A673 (cell line): ENCODE measurements around the gene WEE2. TPM values are rescaled to one million over a fixed set of nuclear protein-coding genes. Genes with fewer than 3 reads are reported as not detected.
A peak's percentile ranks its signal among the peaks of the same experiment; 100 is the strongest.

Experiments used
- BruUV-seq: library from RNA; stranded (reverse); fragments of 400-500 nt; replicated peaks from 2 replicates; lab custom pipeline; 2021; lab: Mats Ljungman, UMichigan
- CTCF ChIA-PET: fragments of 300-600 bp; sonication (Branson Sonifier 250); formaldehyde crosslinking; loops from one replicate; lab custom pipeline; 2022; ENCODE audit warnings: antibody characterized with exemption; lab: Charles Lee
- POLR2A ChIA-PET: fragments of 300-600 bp; sonication (Branson Sonifier 250); formaldehyde crosslinking; loops from one replicate; lab custom pipeline; 2022; ENCODE audit warnings: antibody characterized with exemption; ENCODE audit not compliant: low non-redundant PET; lab: Charles Lee
- DNase-seq: peaks from one replicate; pipeline ENCODE4 v3.0.0-alpha.2; 2015; ENCODE audit warnings: low spot score
- H3K27ac ChIP-seq: fragments of 200-600 bp; sonication (generic); 2 replicates; pipeline ENCODE4 v1.5.1; 2016; ENCODE audit warnings: mixed run types, low read depth, mild to moderate bottlenecking, mixed read lengths, antibody characterized with exemption, low read length; ENCODE audit not compliant: poor library complexity, severe bottlenecking
- H3K27me3 ChIP-seq: fragments of 200-600 bp; sonication (generic); replicated peaks from 2 replicates; pipeline ENCODE4 v1.6.1; 2017; ENCODE audit warnings: mixed run types, low read depth, mild to moderate bottlenecking, mixed read lengths, antibody characterized with exemption, low read length; ENCODE audit not compliant: insufficient read depth, poor library complexity
- H3K36me3 ChIP-seq: fragments of 200-600 bp; sonication (generic); 2 replicates; pipeline ENCODE4 v1.6.1; 2016; ENCODE audit warnings: mixed run types, mild to moderate bottlenecking, mixed read lengths, antibody characterized with exemption, low read length; ENCODE audit not compliant: insufficient read depth, poor library complexity, severe bottlenecking
- H3K4me1 ChIP-seq: fragments of 200-600 bp; sonication (generic); 2 replicates; pipeline ENCODE4 v1.6.1; 2017; ENCODE audit warnings: mixed run types, mild to moderate bottlenecking, mixed read lengths, antibody characterized with exemption, low read length; ENCODE audit not compliant: insufficient read depth, poor library complexity, severe bottlenecking
- H3K4me3 ChIP-seq: fragments of 200-600 bp; sonication (generic); 2 replicates; pipeline ENCODE4 v1.5.1; 2016; ENCODE audit warnings: low read depth, mixed run types, mild to moderate bottlenecking, mixed read lengths, low read length; ENCODE audit not compliant: poor library complexity, severe bottlenecking
- H3K9me3 ChIP-seq: fragments of 200-600 bp; sonication (generic); 2 replicates; pipeline ENCODE4 v1.6.1; 2016; ENCODE audit warnings: mixed run types, low read depth, mild to moderate bottlenecking, mixed read lengths, antibody characterized with exemption, low read length; ENCODE audit not compliant: poor library complexity, severe bottlenecking
- CTCF ChIP-seq: fragments of 300-800, 200-600 bp; sonication (generic); conservative IDR thresholded peaks from 2 replicates; pipeline ENCODE4 v1.5.1; 2017; ENCODE audit warnings: low read depth, mild to moderate bottlenecking, antibody characterized with exemption, low read length, moderate library complexity, mixed read lengths
- EZH2 ChIP-seq: fragments of 200-600 bp; sonication (generic); IDR thresholded peaks from 2 replicates; pipeline ENCODE4 v1.6.1; 2017; ENCODE audit warnings: borderline replicate concordance, low read depth, mild to moderate bottlenecking, mixed read lengths, antibody characterized with exemption, low read length; ENCODE audit not compliant: poor library complexity, severe bottlenecking
- intact Hi-C: fragments of 100-400 bp; cut with micrococcal nuclease; formaldehyde crosslinking; loops from one replicate; pipeline ENCODE4 v1.10.0; 2022; ENCODE audit not compliant: unreplicated experiment
- total RNA-seq: library from RNA; stranded (reverse); gene quantifications from 2 replicates; pipeline ENCODE4 v1.2.3, GENCODE V29; 2021

Gene WEE2
- total RNA-seq, 1 experiment from 2014 or later = 0.09 TPM

- ChIA-PET CTCF (no interaction called here), POLR2A (no interaction called here)
- Histone ChIP-seq H3K9me3 (no peaks in the 10 kb centered on the region), H3K27me3 (peaks cover 4% of the 10 kb centered on the region), H3K27ac (no peak overlapping the region), H3K36me3 (no peaks in the 10 kb centered on the region), H3K4me1 (no peaks in the 10 kb centered on the region), H3K4me3 (no peak overlapping the region)
- TF ChIP-seq CTCF = no peak
- no peak for TF ChIP-seq EZH2
- BruUV-seq = no TSS peak
- DNase-seq = no peak
- intact Hi-C loops = no loop called here
Measured at GRCh38 chr7:141729020-141729419, 20.9 kb downstream of the WEE2 start.

GRCh38 chr7:141731476-141732149 is 23.5 kb downstream of the WEE2 start:
- no peaks in the 10 kb centered on the region for H3K4me1 ChIP-seq
- BruUV-seq = no TSS peak
- no peak for TF ChIP-seq EZH2
- TF ChIP-seq CTCF = no peak
- intact Hi-C loops = no loop called here
- DNase-seq = no peak
- no peak overlapping the region for H3K4me3 ChIP-seq
- ChIA-PET CTCF (no interaction called here), POLR2A (no interaction called here)
- peaks cover 4% of the 10 kb centered on the region for H3K27me3 ChIP-seq
- no peaks in the 10 kb centered on the region for H3K9me3 ChIP-seq
- no peak overlapping the region for H3K27ac ChIP-seq
- H3K36me3 ChIP-seq = no peaks in the 10 kb centered on the region

- BruUV-seq = TSS peak; percentile 89
- peak; percentile 7 for DNase-seq
- peaks cover 15% of the 10 kb centered on the region for H3K4me1 ChIP-seq
- POLR2A ChIA-PET = no interaction called here
- H3K36me3 ChIP-seq = peaks cover 22% of the 10 kb centered on the region
- no peaks in the 10 kb centered on the region for H3K27me3 ChIP-seq
- peak overlapping the region; percentile 70 for H3K27ac ChIP-seq
- intact Hi-C loops = loop anchor here (5.0 kb wide), 1 partner anchor 35 kb away; the partner anchor contains the start of gene DENND11
- TF ChIP-seq EZH2 (no peak), CTCF (no peak)
- CTCF ChIA-PET = interaction anchor here (0.7 to 1.1 kb wide), 2 partner anchors 9 to 83 kb away, joined by 3 to 10 read pairs; no protein-coding TSS in a partner anchor
- H3K4me3 ChIP-seq = peak overlapping the region; percentile 66
- H3K9me3 ChIP-seq = no peaks in the 10 kb centered on the region
Measured at GRCh38 chr7:141737118-141737835, 29.1 kb downstream of the WEE2 start.
